Keratinocyte (primary cell): ENCODE results near the gene CABP4. TPM values are rescaled to one million over a fixed set of nuclear protein-coding genes. Genes with fewer than 3 reads are reported as not detected.

ENCODE experiments used
- DNase-seq: peaks from one replicate; pipeline ENCODE4 v3.0.0-alpha.2; 2011; ENCODE audit warnings: low read depth, missing footprints, low spot score
- FAIRE-seq: peaks from 2 replicates; lab custom pipeline; 2011; peaks lifted over from hg19 to GRCh38; lab: Jason Lieb, UNC
- H2AFZ ChIP-seq: 2 replicates; pipeline ENCODE4 v1.6.0; 2012; ENCODE audit warnings: low read length, control low read depth, inconsistent platforms; ENCODE audit not compliant: control insufficient read depth
- H3K27ac ChIP-seq: 2 replicates; pipeline ENCODE4 v1.5.1; 2011; ENCODE audit warnings: low read length; ENCODE audit not compliant: control insufficient read depth, insufficient read depth
- H3K27me3 ChIP-seq: 3 replicates; pipeline ENCODE4 v1.6.0; 2011; ENCODE audit warnings: low read length; ENCODE audit not compliant: control insufficient read depth, insufficient read depth; ENCODE audit errors: extremely low read depth
- H3K36me3 ChIP-seq, 2 experiments: 2 replicates in 1 of 2; 3 replicates in 1 of 2; pipeline ENCODE4 v1.5.1; 2011; ENCODE audit warnings: low read length in 2 of 2, mild to moderate bottlenecking in 1 of 2; ENCODE audit not compliant: control insufficient read depth in 2 of 2, insufficient read depth in 2 of 2; ENCODE audit errors: extremely low read depth in 1 of 2
- H3K4me1 ChIP-seq: 3 replicates; pipeline ENCODE4 v1.5.1; 2011; ENCODE audit warnings: low read length; ENCODE audit not compliant: control insufficient read depth, insufficient read depth; ENCODE audit errors: extremely low read depth
- H3K4me2 ChIP-seq: 3 replicates; pipeline ENCODE4 v1.6.0; 2011; ENCODE audit warnings: low read depth, low read length; ENCODE audit not compliant: control insufficient read depth, insufficient read depth; ENCODE audit errors: extremely low read depth
- H3K4me3 ChIP-seq, 3 experiments: fragments of 200-600 bp in 1 of 3; sonication (generic) in 1 of 3; 2 replicates in 2 of 3; 3 replicates in 1 of 3; pipeline ENCODE4 v1.5.1; 2011 to 2016; ENCODE audit warnings: low read length in 3 of 3, mild to moderate bottlenecking in 3 of 3, control low read depth in 2 of 3, inconsistent platforms in 1 of 3, low read depth in 1 of 3, mixed read lengths in 1 of 3, mixed run types in 1 of 3, moderate library complexity in 1 of 3; ENCODE audit not compliant: control insufficient read depth in 2 of 3, insufficient read depth in 2 of 3; ENCODE audit errors: extremely low read depth in 1 of 3
- H3K79me2 ChIP-seq: 2 replicates; pipeline ENCODE4 v1.6.0; 2012; ENCODE audit warnings: low read length; ENCODE audit not compliant: control insufficient read depth, insufficient read depth
- H3K9ac ChIP-seq: 3 replicates; pipeline ENCODE4 v1.6.0; 2011; ENCODE audit warnings: low read length; ENCODE audit not compliant: control insufficient read depth, insufficient read depth; ENCODE audit errors: extremely low read depth
- H3K9me1 ChIP-seq: 3 replicates; pipeline ENCODE4 v1.6.0; 2011; ENCODE audit warnings: low read length; ENCODE audit not compliant: control insufficient read depth, insufficient read depth; ENCODE audit errors: extremely low read depth
- H3K9me3 ChIP-seq: 2 replicates; pipeline ENCODE4 v1.5.1; 2012; ENCODE audit warnings: low read depth, low read length; ENCODE audit not compliant: control insufficient read depth
- H4K20me1 ChIP-seq: 3 replicates; pipeline ENCODE4 v1.6.0; 2011; ENCODE audit warnings: low read length; ENCODE audit not compliant: control insufficient read depth, insufficient read depth; ENCODE audit errors: extremely low read depth
- EZH2 ChIP-seq: IDR thresholded peaks from one replicate; pipeline ENCODE4 v1.6.1; 2012; ENCODE audit warnings: inconsistent platforms, mild to moderate bottlenecking, low read length, moderate library complexity
- dilution Hi-C: fragments of 300-500 bp; cut with MboI; formaldehyde crosslinking; loops from one replicate; pipeline ENCODE4 v1.7.0; 2020; ENCODE audit warnings: low sequenced_read_pairs; ENCODE audit not compliant: extremely low pct_ligation_motif_present
- polyA plus RNA-seq, 5 experiments: library from polyadenylated mRNA; depleted of rRNA in 3 of 5; stranded (reverse) in 3 of 5; stranded (forward) in 1 of 5; unstranded in 1 of 5; fragments of >200 nt; gene quantifications; 1 replicate in 1 of 5; 2 replicates in 3 of 5; 3 replicates in 1 of 5; pipeline versions ENCODE4 v1.2.1 to v1.2.3, GENCODE V29; 2011 to 2012; ENCODE audit warnings: missing spikeins in 2 of 5, low read depth in 1 of 5, low replicate concordance in 1 of 5
- TF ChIP-seq, protein P1 (sequence below), 3 experiments: IDR thresholded peaks in 1 of 3; conservative IDR thresholded peaks in 1 of 3; optimal IDR thresholded peaks in 1 of 3; 2 replicates in 2 of 3; 3 replicates in 1 of 3; pipeline versions ENCODE3 to v1.5.1; 2011; ENCODE audit warnings: low read length in 3 of 3, mild to moderate bottlenecking in 3 of 3, moderate library complexity in 2 of 3, control low read depth in 1 of 3, inconsistent platforms in 1 of 3; ENCODE audit not compliant: insufficient read depth in 2 of 3; ENCODE audit errors: extremely low read depth in 1 of 3

Gene CABP4
- polyA plus RNA-seq, 1 donor (not counting 4 experiments of a cell fraction or from before 2014, with no cell fraction given): not detected

DNA sequence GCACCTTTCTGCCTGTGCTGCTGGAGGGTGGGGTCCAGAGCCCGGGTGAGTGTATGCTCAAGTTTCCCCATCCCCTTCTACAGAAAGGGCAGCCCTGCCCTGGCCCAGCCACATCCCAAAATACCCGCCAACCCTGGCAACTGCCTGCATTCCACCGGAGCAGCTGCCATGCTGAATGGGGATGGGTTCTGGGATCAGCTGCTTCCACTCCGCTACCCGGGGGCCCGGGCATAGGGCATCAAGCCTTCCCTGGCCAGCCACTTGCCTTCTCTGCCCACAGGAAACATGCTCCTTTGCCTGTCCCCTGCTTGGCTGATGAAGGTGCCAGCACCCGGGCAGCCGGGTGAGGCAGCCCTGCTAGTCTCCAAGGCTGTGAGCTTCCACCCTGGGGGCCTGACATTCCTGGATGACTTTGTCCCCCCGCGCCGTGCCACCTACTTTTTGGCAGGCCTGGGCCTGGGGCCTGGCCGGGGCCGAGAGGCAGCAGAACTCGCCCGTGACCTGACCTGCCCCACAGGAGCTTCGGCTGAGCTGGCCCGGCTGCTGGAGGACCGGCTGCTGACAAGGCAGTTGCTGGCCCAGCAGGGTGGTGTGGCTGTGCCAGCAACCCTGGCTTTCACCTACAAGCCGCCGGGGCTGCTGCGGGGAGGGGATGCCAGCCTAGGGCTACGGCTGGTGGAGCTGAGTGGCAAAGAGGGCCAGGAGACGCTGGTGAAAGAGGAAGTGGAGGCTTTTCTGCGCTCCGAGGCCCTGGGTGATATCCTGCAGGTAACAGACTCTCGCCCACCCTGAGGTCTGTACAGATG is 36.5 kb upstream of the CABP4 start:
- FAIRE-seq: no peak
- no peaks in the 10 kb centered on the region for H3K9me3 ChIP-seq
- no peak overlapping the region for H3K4me2 ChIP-seq
- H2AFZ ChIP-seq: no peak overlapping the region
- no peak overlapping the region for H3K4me3 ChIP-seq
- no peak overlapping the region for H3K27ac ChIP-seq
- H3K9ac ChIP-seq: no peak overlapping the region
- dilution Hi-C loops: no loop called here
- no peaks in the 10 kb centered on the region for H4K20me1 ChIP-seq
- DNase-seq: no peak
- H3K27me3 ChIP-seq: peaks cover 12% of the 10 kb centered on the region
- H3K4me1 ChIP-seq: peaks cover 22% of the 10 kb centered on the region
- no peaks in the 10 kb centered on the region for H3K36me3 ChIP-seq
- TF ChIP-seq, protein P1, sequence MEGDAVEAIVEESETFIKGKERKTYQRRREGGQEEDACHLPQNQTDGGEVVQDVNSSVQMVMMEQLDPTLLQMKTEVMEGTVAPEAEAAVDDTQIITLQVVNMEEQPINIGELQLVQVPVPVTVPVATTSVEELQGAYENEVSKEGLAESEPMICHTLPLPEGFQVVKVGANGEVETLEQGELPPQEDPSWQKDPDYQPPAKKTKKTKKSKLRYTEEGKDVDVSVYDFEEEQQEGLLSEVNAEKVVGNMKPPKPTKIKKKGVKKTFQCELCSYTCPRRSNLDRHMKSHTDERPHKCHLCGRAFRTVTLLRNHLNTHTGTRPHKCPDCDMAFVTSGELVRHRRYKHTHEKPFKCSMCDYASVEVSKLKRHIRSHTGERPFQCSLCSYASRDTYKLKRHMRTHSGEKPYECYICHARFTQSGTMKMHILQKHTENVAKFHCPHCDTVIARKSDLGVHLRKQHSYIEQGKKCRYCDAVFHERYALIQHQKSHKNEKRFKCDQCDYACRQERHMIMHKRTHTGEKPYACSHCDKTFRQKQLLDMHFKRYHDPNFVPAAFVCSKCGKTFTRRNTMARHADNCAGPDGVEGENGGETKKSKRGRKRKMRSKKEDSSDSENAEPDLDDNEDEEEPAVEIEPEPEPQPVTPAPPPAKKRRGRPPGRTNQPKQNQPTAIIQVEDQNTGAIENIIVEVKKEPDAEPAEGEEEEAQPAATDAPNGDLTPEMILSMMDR (optimal IDR thresholded peaks at IDR 0.05 in 1 of 3, IDR thresholded peaks at IDR 0.05 in 1 of 3, conservative IDR thresholded peaks at IDR 0.05 in 1 of 3; ENCODE audit: extremely low read depth in 1 of 3, insufficient read depth in 2 of 3, low read length in 3 of 3): no peak
- TF ChIP-seq EZH2: no peak
- H3K79me2 ChIP-seq: no peaks in the 10 kb centered on the region
- H3K9me1 ChIP-seq: no peaks in the 10 kb centered on the region

DNA sequence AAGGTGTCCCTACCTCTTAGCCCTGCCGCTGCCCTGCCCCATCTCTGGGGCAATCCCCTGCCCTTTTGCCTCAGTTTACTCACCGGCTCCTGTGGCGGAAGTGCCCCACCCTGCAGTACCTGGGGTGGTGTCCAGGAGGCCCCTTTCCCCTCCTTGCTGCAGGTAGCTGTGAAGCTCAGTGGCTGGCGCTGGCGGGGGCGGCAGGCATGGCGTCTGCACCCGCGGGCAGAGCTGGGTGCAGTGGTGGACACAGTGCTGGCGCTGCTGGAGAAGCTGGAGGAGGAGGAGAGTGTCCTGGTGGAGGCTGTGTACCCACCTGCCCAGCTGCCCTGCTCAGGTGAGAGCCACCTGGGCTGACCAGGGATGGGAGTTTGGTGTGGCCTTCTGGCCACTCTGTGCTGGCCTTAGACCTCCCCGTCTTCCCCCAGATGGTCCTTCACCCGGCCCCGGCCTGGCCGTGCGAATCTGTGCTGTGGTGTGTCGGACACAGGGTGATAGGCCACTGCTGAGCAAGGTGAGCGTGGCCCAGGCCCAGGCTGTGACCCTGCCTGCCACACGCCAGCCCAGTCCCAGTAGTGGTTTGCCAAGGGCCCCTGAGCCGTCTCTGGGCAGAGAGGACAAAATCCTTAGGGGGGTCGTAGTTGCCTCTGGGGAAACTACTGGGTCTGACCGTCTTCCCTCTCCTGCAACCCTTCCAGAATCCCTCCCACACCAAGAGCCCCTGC is 35.7 kb upstream of the CABP4 start:
- Histone ChIP-seq H3K9me1 (no peaks in the 10 kb centered on the region), H3K9ac (no peak overlapping the region), H3K36me3 (no peaks in the 10 kb centered on the region), H3K27me3 (peaks cover 12% of the 10 kb centered on the region), H2AFZ (no peak overlapping the region), H3K79me2 (no peaks in the 10 kb centered on the region), H3K27ac (no peak overlapping the region), H3K4me2 (no peak overlapping the region), H3K4me3 (no peak overlapping the region), H3K4me1 (peaks cover 22% of the 10 kb centered on the region), H4K20me1 (no peaks in the 10 kb centered on the region), H3K9me3 (no peaks in the 10 kb centered on the region)
- no peak for TF ChIP-seq EZH2
- TF ChIP-seq, protein P1 (optimal IDR thresholded peaks at IDR 0.05 in 1 of 3, IDR thresholded peaks at IDR 0.05 in 1 of 3, conservative IDR thresholded peaks at IDR 0.05 in 1 of 3; ENCODE audit: extremely low read depth in 1 of 3, insufficient read depth in 2 of 3, low read length in 3 of 3): no peak
- DNase-seq: no peak
- dilution Hi-C loops: no loop called here
- no peak for FAIRE-seq
